ENCODE results near the gene ANXA7.

ANXA7 gene

GRCh38 chr10:73444457-73444856, 30.6 kb upstream of the ANXA7 start:
- H3K27ac ChIP-seq: no peak overlapping the region
- TF ChIP-seq ZFX (IDR thresholded peaks at IDR 0.05): no peak
- TF ChIP-seq, protein P1, sequence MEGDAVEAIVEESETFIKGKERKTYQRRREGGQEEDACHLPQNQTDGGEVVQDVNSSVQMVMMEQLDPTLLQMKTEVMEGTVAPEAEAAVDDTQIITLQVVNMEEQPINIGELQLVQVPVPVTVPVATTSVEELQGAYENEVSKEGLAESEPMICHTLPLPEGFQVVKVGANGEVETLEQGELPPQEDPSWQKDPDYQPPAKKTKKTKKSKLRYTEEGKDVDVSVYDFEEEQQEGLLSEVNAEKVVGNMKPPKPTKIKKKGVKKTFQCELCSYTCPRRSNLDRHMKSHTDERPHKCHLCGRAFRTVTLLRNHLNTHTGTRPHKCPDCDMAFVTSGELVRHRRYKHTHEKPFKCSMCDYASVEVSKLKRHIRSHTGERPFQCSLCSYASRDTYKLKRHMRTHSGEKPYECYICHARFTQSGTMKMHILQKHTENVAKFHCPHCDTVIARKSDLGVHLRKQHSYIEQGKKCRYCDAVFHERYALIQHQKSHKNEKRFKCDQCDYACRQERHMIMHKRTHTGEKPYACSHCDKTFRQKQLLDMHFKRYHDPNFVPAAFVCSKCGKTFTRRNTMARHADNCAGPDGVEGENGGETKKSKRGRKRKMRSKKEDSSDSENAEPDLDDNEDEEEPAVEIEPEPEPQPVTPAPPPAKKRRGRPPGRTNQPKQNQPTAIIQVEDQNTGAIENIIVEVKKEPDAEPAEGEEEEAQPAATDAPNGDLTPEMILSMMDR (conservative IDR thresholded peaks at IDR 0.05): no peak

GRCh38 chr10:73439605-73440312, 25.9 kb upstream of the ANXA7 start:
- H3K27ac ChIP-seq: no peak overlapping the region
- TF ChIP-seq, protein P1 (conservative IDR thresholded peaks at IDR 0.05): no peak
- no peak for TF ChIP-seq ZFX (IDR thresholded peaks at IDR 0.05)

GRCh38 chr10:73439055-73439454, 25.2 kb upstream of the ANXA7 start:
- no peak overlapping the region for H3K27ac ChIP-seq
- no peak for TF ChIP-seq ZFX (IDR thresholded peaks at IDR 0.05)
- TF ChIP-seq, protein P1 (conservative IDR thresholded peaks at IDR 0.05): no peak

GRCh38 chr10:73433538-73433867, 19.6 kb upstream of the ANXA7 start, which contains the start of gene MSS51:
Gene MSS51 (minus strand): TSS chr10:73433561. CDS start chr10:73428284, 5,277 bp downstream.
- TF ChIP-seq ZFX (IDR thresholded peaks at IDR 0.05): no peak
- TF ChIP-seq, protein P1 (conservative IDR thresholded peaks at IDR 0.05): no peak
- no peak within 1 kb of the TSS for H3K27ac ChIP-seq

- TF ChIP-seq, protein P1 (conservative IDR thresholded peaks at IDR 0.05): no peak
- no peak for TF ChIP-seq ZFX (IDR thresholded peaks at IDR 0.05)
- no peak overlapping the region for H3K27ac ChIP-seq
These were observed 19.0 kb upstream of the ANXA7 start for GRCh38 chr10:73432646-73433537.

- TF ChIP-seq, protein P1 (conservative IDR thresholded peaks at IDR 0.05): no peak
- TF ChIP-seq ZFX (IDR thresholded peaks at IDR 0.05): no peak
- no peak overlapping the region for H3K27ac ChIP-seq
These were observed 12.5 kb upstream of the ANXA7 start for GRCh38 chr10:73426318-73426717.

DNA sequence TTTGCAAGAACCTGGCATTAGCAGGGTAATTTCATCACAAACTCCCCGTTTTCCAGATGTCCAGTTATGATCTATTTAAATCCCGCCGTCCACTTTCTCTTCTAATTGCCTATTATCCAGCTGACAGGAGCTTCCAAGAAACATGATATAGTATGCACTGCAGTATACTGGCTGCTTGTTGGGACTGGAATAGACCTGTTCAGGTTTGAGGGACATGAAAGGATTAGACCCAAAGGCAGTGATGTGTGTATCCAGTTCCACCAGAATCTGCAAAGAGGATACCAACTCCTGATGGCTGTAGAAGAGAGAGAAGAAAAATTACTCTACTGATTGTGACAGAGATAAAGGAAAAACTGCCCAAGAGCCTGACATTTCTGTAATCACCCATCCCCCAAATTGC, 10.6 kb upstream of the ANXA7 start:
- no peak overlapping the region for H3K27ac ChIP-seq
- TF ChIP-seq, protein P1 (conservative IDR thresholded peaks at IDR 0.05): no peak
- TF ChIP-seq ZFX (IDR thresholded peaks at IDR 0.05): no peak

Measured in C4-2B (cell line).